HG03135 (cell line): ENCODE measurements around the gene P3H2.

ENCODE experiments used
- ATAC-seq: cut with Tn5 transposase; IDR thresholded peaks from one replicate; pipeline ENCODE4 v1.9.1; 2021; ENCODE audit warnings: mild to moderate bottlenecking, moderate library complexity; ENCODE audit not compliant: unreplicated experiment

P3H2 gene

DNA sequence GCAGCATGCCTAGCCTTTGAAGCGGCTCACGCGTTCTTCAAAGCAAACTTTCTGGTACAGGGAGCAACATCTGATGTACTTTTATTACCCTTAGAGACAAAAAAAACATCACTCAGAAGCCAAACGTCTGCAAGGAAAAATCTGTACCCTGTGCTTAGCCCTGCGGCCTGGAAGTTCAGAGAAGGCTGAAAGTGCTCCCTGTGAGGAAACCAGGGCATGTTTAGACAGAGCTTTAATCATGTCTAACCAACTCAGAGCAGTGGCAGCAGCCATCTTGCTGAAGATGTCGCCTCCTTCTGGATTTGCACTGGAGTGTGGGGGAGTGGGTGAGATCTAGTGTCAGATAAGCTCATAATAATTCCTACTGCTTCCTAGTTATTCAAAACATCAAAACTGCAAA, 170.4 kb downstream of the P3H2 start:
- ATAC-seq = no peak

DNA sequence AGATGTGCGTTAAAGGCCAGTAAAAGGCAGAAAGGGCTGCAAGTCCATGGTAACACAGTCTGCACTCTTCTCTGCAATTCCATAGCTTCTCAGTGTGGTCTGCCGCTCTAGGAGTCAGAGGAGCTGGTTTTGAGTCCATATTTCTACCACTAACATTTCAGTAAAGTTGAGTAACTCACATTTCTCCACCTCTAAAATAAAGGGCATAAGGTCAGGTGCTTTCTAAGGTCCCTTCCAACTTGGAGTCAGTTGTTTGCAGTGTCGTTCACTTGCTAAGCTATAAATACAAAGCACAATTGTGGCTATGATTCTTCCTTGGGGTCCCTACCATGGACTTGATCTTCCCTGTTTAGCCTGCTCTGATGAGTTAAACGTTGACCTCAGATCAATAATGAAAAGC, 171.1 kb downstream of the P3H2 start:
- no peak for ATAC-seq

DNA sequence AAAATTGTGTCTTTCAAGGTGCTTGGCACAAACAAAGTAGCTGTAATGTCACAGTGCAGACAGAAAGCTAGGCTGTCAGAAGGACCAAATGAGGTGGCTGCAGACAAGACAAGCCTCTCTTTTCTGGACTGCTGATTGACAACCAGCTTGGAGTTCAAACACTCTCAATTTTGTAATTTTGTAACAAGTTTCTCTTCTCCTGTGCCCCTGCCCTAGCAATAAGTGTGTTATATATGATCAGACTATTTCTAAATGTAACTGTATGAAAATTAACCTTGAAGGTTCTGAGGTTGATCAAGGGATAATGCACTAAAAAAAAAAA, 172.0 kb downstream of the P3H2 start:
- ATAC-seq = no peak

DNA sequence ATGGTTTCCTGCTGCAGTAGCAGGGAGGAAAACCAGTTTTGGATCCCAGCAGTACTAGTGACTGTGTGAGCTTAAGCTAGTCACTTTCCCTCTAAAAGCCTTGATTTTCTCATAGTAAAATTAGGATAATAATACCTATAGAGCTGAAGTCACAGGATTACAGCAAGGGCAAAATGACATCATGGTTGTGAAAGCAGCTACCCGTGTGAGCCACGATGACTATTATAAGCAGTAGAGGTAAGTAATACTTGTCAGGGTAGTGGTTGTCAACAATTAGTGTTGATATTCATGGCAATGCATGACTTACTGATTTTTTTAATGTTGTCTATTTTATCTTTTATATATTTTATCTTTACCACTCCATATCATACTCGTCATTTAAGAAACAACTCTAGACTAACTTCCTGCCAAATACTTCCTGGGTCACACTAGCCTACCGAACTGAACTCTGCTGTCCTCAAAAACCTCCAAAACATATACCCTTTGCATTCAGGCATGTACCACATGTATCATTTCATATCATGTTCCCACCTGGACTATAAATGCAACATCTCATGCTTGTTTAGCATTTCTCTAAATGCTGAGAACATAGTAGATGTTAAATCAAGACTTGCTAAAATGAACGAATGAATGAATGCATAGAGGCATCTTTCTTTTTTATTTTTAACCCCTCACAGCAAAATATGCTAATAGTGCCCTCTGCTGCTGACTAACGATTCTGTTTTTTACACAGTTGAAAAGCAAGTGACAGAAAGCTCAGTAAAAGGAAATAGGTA, 172.6 kb downstream of the P3H2 start:
- no peak for ATAC-seq

DNA sequence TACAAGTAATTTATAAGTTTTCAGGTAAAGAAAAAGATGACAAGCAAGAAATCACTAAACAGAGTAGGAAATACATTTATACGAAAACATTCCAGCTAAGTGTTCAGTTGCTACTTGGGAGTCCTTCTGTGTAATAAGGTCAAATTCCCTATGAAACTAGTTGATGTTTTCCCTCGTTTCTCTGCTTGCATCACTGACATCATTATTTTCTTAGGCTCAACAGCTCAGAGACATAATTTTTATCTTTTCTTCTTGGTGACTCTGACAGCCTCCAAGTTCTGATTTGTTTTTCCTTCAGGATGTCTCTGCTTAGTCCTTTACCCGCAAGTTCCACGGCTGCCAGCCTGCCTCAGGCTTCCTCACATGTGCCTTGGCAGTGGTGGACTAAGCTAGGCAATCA, 173.6 kb downstream of the P3H2 start:
- no peak for ATAC-seq

DNA sequence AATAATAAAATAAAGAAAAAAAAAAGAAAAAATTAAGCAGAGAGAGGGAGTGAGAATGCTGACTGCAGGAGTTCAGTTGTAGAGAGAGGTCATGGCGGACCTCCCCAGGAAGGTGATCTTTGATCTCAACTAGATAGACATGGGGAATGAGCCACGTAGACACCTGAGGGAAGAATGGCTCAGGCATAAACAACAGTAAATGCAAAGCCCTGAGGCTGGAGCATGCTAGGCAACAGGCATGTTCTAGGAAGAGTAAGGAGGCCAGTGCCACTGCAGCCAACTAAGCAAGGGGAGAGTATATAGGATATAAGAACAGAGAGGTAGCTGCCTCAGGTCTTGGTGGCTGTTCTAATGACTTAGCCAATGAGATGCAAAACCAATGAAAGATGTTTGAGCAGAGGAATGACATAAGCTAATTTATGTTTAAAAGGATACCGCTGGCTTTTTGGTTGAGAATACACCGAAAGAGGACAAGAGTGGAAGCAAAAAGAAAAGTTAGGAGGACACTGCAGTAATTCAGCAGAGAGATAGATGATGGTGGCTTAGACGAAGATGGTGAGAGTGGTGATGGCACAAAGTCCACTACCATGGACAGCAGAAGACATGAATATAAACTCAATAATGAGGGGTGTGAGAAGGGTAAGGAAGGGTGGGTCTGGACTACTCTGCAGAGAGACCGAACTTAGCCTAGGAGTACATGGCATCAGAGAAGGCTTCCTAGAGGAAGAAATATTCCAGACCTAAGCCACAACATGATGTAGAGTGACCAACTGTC, 174.6 kb downstream of the P3H2 start:
- ATAC-seq = no peak

DNA sequence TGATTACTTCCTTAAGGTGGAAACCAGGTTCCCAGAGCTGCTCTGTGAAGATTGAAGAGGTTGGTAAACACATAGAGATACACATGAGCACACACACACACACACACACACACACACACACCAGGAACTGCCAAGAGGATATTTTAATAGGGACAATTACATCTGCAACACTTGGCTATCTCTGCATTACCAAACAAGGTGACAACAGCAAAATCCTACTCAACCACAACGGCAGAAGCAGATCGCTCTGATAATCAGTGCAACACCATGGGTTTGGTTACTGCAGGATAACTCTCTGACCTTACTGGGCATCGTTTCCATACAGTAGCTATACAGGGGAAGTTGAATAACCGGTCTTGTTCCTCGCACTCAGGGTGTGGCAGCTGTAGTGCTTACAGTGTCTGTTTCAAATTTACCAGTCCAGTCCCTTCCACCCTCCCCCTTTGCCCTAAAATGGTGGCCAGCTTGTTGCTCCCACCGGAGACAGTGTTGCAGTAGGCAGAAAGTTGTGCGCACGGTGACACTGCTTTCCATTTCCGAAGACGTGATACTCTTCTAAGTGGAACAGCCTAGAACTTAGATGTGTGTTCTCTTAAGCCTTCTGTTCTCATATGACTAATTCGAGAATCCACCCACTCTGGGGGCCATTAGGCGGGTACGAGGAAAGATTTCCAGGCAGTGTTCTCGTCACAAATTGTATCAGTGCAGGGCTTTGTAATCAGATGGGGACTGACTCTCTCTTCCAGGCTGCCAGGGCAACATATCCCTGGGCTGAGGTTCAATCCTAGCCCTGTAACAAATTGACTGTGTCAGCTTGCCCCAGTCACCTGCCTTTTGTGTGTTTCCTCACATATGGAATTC, 176.2 kb downstream of the P3H2 start:
- no peak for ATAC-seq

DNA sequence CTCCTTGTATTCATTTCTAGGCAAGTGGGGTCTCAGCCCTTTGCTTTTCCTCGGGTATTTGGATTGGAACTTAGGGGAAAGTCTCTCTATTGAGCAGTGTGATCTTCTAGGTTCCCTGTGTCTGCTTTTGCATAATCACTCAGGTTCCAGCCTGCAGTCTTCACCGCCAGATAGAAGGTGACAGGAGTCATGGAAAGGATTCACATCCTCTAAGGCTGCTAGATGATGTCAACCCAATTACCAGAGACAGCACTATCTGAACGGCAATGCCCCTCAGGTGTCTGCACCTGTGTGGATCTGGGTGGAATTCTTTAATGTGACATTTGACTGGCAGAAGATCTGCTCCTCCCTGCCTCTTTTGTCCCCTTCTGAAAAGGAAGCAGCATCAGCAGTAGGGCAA, 177.7 kb downstream of the P3H2 start:
- ATAC-seq = no peak

DNA sequence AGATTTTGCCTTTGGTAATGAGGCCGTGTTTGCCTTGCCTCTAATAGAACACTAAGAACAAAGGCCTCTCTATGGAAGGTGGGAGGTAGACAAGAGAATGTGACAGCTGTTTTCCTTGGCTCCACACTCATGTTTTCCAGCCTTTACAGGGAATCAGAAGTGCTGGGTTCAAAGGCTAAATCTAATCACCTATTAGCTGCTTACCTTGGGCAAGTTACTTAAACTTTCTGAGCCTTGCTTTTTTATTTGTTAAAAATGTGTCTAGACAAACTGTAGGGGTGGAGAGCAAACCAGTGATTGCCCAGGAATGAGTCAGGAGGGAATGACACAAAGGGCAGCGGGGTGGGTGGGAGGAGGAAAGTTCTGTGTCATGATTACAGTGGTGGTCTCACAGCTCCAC, 179.0 kb downstream of the P3H2 start:
- no peak for ATAC-seq

DNA sequence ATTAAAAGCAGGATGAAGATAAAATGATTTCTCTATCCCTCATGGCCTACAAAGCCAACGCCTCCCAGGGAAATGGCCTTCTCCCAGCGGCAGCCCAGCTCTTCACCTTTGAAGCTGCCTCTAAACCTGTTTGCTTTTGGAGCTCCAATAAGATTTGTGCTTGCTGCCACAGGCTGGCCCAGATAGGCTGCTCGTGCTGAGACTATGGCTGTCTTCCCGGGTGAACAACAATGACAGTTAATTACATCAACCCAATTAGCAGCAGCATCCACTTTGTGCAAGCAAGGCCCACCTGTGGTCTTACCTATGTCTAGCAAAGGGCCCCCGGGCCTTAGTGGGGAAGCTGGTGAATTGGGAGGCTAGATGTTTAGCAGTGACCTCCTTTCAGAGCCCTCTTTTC, 179.6 kb downstream of the P3H2 start:
- ATAC-seq = no peak

DNA sequence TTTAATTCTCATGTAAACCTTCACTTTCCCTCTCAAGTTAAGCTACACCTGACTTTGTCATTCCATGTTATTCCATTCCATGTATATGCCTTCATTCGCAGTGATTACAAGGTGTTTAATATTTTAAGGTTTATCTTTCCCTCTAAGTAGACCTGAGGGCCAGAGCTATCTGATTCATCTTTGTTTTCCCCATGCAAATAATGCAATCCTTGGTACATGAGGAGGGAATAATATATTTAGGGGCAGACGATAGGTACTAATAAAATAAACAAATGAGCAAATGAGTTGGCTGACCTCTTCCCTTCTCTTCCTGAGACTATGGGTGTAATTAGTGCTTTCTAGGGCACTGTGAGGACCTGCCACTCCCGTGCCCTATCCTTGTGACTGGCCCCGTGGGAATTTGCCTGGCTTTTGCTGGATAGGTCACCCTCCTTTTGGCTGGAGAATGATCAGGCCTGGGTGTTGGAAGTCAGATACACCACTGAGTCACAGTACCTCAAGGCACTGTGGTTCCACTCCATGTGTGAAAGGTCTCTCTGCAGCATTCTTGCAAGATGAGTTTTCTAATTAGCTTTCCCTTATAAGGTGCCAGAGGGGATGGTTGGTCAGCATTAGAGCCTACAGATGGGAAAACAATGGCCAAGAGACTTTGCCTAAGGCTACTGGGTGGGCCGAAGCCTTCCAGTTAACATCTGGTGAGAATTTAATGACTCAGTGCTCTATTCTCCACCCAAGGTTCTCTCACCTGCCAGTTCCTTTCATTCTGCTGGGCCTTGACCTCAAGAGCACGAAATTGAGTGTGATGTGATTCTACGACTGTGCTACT, 183.2 kb downstream of the P3H2 start:
- ATAC-seq = no peak

DNA sequence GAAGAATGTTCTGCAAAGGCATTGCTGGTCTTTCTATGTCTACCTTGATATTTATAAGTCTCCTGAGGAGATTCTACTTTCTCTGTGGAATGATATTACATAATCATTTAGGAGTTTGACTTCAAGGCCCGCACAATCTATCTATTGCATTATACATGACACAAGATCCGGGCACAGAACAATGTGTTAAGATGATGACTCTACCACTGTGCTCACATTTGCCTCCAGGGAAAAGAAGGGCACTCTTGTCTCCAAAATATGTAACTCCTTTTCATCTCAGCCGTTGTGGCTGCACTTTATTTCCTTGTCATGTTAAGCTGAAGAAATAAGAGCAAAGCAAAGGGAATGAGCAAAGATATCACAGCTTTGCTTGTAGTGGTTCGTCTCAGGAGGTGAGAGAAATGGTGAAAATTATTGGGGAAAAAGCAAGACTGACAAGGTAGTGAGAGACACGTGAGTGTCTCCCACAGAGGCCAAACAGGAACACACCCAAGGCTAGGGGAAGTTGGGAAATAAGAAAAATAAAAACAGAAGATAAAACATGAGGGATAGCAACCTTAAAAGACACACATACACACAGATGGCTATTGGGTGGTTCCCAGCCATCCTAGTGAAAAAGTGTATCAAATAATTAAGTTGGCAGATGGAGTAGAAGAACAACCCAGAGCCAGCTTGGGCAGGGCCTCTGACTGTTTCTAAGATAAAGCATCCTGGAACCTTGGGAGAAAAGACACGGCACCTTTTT, 184.3 kb downstream of the P3H2 start:
- no peak for ATAC-seq

DNA sequence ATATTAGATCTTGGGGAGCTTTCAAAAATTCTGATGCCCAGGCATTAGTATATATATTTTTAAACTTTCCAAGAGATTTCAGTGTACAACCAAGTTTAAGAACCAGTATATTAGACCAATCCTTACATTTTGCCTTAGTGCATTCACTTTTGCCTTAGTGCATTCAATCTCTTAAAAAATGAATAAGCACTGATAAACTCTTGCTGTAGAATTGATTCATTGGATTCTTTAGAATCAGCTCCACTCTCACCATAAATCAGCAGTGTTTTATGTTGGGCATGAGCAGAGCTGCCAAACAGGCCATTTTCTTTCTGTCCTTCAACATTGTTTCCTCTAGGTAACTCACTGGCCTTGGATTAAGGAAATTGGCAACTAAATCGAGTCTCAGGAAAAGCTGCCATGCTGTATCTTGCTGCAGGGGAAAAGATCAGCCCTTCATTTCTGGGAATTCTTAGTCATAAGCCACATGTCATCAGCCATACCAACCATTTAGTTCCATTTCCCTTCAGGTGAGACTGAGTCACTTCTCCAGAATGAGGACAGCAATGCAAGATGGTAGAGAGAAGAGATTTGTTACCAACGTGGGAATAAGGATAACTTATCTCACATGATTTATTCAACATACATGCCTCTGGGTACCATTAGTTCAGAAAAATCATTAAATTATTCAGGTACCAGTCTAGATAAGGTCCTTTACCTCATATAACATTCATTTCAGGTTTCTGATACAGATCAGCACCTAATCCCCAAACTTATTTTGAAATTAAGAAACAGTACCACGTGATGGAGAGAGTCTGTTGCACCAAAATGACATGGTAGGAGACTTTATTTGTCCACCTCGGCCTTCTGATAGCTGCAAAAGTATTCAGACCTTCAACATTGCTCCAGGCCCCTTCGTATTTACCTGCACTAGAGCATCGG, 192.5 kb downstream of the P3H2 start:
- ATAC-seq = no peak

DNA sequence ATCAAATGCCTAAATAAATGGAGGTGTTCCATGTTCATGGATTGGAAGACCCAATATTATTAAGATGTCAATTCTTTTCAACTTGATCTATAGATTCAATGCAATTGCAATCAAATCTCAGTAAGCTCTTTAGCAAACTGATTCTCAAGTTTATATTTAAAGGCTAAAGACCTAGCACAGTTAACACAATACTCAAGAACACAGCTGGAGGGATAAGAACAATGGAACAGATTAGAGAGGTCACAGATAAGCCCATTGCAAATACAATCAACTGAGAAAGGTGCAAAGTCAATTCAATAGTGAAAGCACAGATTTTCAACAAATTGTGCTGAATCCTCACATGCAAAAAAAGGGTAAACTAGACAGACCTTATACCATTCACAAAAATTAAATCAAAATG, 198.9 kb downstream of the P3H2 start:
- ATAC-seq = no peak

DNA sequence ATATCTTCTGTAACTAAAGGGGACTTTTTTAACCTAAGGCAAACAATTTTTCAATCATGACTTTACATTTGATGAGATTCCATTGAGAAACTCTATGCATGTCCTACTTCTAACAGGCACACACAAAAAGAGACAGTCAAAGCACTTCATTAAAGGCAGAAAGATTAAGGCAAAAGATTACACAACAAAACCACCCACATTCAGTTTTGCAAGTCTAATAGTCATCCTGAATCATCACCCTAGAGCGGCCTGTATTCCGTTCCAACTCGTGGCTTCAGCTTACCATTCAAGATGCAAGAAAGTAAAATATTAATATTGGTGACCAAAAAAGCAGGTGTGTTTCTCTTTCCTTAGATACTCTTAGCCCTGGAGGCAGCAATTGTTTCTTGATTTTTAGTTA, 205.9 kb downstream of the P3H2 start:
- no peak for ATAC-seq

DNA sequence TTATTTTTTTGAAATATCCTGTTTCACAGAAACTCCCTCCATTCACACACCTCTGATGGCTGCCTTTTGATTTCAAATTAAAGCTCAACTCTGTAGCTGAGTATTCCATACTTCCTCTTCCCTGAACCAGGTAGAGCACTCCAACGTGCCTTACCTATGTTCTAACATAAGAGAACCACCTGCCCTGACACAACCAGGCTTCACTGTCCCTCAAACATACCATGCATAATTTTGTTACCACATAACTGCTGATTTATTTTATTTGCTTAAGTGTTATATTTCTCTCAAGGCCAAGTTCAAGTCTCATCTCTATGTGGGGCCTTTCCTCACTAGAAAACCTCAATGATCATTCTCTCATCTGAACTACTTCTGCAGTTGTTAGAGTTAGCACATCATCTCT, 209.7 kb downstream of the P3H2 start:
- no peak for ATAC-seq

DNA sequence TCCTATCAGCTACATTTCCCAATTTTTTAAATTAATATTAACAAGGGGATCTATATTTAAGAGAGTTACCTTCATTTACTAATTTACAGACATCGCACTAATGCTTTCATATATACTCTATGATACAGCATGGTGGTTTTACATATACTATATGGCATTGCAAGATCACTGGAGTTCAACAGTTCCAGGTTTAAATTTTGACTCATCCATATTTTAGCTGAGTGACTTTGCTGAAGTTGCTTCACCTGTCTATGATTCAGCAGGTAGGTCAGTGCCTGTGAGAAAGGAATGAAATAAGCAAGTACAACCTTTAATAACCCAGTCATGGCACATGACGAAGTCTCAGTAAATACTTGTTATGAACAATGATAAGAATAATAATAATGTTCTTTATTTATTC, 211.1 kb downstream of the P3H2 start:
- ATAC-seq = no peak

DNA sequence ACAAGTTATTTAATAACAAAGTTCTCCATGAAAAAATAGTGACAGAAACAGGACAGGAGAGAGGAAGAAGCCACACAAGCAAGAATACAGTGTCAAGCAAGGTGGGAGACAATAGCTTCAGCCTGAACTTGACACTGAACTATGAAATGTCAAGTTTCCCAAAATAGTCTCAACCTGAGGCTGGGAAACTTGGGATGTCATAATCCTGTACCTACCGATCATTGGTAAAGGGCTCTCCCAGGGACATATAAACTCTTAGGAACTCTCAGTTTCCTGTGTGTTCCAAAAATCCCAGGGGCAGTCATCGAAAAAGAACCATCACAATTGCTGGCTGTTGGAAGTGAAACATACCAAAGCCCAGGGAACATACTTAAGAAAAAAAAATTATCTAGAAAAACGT, 211.6 kb downstream of the P3H2 start:
- no peak for ATAC-seq

DNA sequence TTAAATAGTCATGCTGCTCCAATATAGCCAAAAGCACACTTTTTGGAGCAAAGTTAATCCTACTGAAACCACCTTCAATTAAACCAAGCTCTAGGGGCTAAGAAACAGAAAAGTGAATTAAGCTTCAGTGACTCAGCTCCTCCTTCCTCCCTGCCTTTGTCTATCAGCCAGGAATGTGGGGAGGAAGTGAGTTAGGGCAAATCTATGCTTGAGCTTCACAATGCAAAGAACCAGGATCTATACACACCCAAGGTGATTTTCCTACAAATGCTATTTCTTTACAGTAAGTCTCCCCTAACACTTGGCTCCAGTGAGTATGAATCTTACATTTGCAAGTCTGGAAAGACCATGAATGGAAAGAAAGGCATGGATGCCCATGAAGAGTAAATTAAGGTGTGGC, 212.1 kb downstream of the P3H2 start:
- no peak for ATAC-seq
